ENCODE measurements around the gene PLN.

Gene PLN

DNA sequence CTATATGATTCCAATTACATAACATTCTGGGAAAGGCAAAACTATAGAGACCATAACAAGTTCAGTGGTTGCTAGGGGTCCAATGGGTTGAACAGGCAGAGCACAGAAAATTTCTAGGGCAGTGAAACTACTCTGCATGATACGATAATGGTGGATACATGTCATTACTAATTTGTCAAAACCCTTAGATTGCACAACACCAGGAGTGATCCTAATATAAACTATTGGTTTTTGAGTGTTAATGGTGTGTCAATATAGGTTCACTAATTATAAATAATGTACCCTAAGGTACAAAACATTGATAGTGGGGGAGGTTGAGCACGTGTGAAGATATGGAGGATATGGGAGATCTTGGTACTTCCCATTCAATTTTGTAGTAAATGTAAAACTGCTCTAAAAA is 42.4 kb upstream of the PLN start:
- Histone ChIP-seq H3K27ac (ENCODE audit: low read depth, low read length) (no peak overlapping the region), H3F3A (ENCODE audit: control insufficient read depth, insufficient read depth) (no peaks in the 10 kb centered on the region), H3K79me2 (ENCODE audit: control insufficient read depth, low read length) (no peaks in the 10 kb centered on the region), H3K9me2 (replicated peaks; ENCODE audit: control insufficient read depth, low read length) (no peaks in the 10 kb centered on the region), H3K4me3 (ENCODE audit: low read length) (no peak overlapping the region), H3K4me2 (ENCODE audit: low read length) (no peak overlapping the region), H3K36me3 (ENCODE audit: control insufficient read depth, low read length) (no peaks in the 10 kb centered on the region), H3K9me3 (ENCODE audit: control insufficient read depth, insufficient read depth, low read length) (no peaks in the 10 kb centered on the region), H4K20me1 (ENCODE audit: control insufficient read depth, insufficient read depth, low read depth, low read length) (no peaks in the 10 kb centered on the region), H3K27me3 (ENCODE audit: control insufficient read depth, low read length) (no peaks in the 10 kb centered on the region), H3K4me1 (ENCODE audit: control insufficient read depth, low read length) (no peaks in the 10 kb centered on the region)
- TF ChIP-seq EZH2phosphoT487 (IDR thresholded peaks at IDR 0.05; ENCODE audit: borderline replicate concordance, low read length) = no peak
- TF ChIP-seq, protein P1, sequence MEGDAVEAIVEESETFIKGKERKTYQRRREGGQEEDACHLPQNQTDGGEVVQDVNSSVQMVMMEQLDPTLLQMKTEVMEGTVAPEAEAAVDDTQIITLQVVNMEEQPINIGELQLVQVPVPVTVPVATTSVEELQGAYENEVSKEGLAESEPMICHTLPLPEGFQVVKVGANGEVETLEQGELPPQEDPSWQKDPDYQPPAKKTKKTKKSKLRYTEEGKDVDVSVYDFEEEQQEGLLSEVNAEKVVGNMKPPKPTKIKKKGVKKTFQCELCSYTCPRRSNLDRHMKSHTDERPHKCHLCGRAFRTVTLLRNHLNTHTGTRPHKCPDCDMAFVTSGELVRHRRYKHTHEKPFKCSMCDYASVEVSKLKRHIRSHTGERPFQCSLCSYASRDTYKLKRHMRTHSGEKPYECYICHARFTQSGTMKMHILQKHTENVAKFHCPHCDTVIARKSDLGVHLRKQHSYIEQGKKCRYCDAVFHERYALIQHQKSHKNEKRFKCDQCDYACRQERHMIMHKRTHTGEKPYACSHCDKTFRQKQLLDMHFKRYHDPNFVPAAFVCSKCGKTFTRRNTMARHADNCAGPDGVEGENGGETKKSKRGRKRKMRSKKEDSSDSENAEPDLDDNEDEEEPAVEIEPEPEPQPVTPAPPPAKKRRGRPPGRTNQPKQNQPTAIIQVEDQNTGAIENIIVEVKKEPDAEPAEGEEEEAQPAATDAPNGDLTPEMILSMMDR (IDR thresholded peaks at IDR 0.05; ENCODE audit: low read depth, low read length, poor library complexity, severe bottlenecking) = no peak

DNA sequence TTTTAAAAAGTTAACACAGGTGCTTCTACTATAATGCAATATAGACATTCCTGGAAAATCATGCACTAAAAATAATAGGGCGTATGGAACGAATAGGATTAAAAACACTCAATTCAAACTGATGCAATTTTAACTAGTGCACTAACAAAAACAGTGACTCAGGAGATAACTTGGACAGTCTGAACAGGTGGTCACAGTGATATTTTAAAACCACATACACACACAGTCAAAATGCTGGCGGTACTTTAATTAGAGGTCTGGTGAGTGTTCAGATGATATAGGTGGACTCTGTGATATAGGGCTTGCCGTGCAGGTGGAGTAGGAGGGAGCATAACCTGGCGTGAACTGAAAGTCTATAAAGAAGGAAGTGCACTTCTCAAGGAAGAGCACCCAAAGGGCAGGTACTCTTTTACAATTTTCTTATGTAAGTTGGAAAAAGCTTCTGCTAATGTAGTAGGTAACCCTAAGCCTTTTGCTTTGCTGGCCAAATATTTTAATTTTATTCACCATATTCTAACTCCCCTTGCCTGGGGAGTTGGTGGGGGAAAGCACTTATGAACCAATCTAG is 41.9 kb upstream of the PLN start:
- Histone ChIP-seq H3K4me3 (ENCODE audit: low read length) (no peak overlapping the region), H3K36me3 (ENCODE audit: control insufficient read depth, low read length) (no peaks in the 10 kb centered on the region), H3F3A (ENCODE audit: control insufficient read depth, insufficient read depth) (no peaks in the 10 kb centered on the region), H3K4me1 (ENCODE audit: control insufficient read depth, low read length) (no peaks in the 10 kb centered on the region), H3K9me2 (replicated peaks; ENCODE audit: control insufficient read depth, low read length) (no peaks in the 10 kb centered on the region), H3K4me2 (ENCODE audit: low read length) (no peak overlapping the region), H3K27ac (ENCODE audit: low read depth, low read length) (no peak overlapping the region), H3K9me3 (ENCODE audit: control insufficient read depth, insufficient read depth, low read length) (no peaks in the 10 kb centered on the region), H3K27me3 (ENCODE audit: control insufficient read depth, low read length) (no peaks in the 10 kb centered on the region), H3K79me2 (ENCODE audit: control insufficient read depth, low read length) (no peaks in the 10 kb centered on the region), H4K20me1 (ENCODE audit: control insufficient read depth, insufficient read depth, low read depth, low read length) (no peaks in the 10 kb centered on the region)
- no peak for TF ChIP-seq EZH2phosphoT487 (IDR thresholded peaks at IDR 0.05; ENCODE audit: borderline replicate concordance, low read length)

DNA sequence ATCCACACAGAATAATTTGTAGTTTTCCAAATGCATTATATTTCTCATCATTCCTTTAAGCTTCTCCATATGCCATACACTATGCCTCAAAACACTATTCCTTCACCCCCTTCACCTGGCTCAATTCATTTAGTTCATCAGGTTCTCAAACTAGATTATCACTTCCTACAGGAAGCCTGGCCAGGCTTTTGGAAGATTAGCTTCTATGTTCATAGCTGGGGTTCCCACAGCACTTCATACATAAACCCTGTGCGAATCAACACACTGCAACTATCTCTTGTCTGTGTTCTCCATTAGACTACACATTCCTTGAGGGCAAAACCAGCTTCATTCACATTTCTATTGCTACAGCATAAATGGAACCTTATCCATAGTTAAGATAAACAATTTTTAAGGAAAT is 40.5 kb upstream of the PLN start:
- Histone ChIP-seq H3K36me3 (ENCODE audit: control insufficient read depth, low read length) (no peaks in the 10 kb centered on the region), H4K20me1 (ENCODE audit: control insufficient read depth, insufficient read depth, low read depth, low read length) (peaks cover 3% of the 10 kb centered on the region; the same call in 1 of the 2 replicates), H3K27me3 (ENCODE audit: control insufficient read depth, low read length) (no peaks in the 10 kb centered on the region), H3K9me2 (replicated peaks; ENCODE audit: control insufficient read depth, low read length) (no peaks in the 10 kb centered on the region), H3K27ac (ENCODE audit: low read depth, low read length) (no peak overlapping the region), H3F3A (ENCODE audit: control insufficient read depth, insufficient read depth) (no peaks in the 10 kb centered on the region), H3K4me1 (ENCODE audit: control insufficient read depth, low read length) (no peaks in the 10 kb centered on the region), H3K4me3 (ENCODE audit: low read length) (no peak overlapping the region), H3K9me3 (ENCODE audit: control insufficient read depth, insufficient read depth, low read length) (no peaks in the 10 kb centered on the region), H3K4me2 (ENCODE audit: low read length) (no peak overlapping the region), H3K79me2 (ENCODE audit: control insufficient read depth, low read length) (no peaks in the 10 kb centered on the region)
- TF ChIP-seq, protein P1 (IDR thresholded peaks at IDR 0.05; ENCODE audit: low read depth, low read length, poor library complexity, severe bottlenecking) = no peak

DNA sequence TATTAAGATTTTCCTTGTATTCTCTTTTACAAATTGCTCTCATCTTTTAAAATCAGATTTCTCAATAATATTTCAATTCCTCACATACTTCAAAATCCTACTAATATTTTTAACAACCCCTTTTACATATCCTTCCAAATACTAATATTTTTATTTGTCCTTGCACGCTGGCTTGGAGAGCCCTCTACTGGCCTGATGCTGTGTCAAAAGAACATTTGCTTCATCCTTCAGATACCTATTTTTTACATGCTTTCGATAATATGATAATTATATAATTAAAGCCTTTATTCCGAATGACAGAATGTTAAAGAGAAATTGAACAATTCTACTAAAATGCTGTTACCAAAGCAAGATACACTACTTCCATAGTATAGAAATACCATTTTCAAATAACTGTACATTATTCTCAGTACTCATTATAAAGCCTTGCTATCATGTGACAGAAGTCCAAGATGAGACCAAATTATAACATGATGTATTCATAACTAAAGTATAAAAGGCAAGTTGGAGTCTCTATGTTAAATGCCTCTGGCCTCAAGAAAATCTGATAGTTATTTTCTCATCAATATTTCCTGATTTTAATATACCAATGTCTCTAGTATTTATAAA is 39.0 kb upstream of the PLN start:
- no peaks in the 10 kb centered on the region for H3F3A ChIP-seq (ENCODE audit: control insufficient read depth, insufficient read depth)
- H4K20me1 ChIP-seq (ENCODE audit: control insufficient read depth, insufficient read depth, low read depth, low read length) = peaks cover 3% of the 10 kb centered on the region; the same call in 1 of the 2 replicates

More for the DNA sequence above, 39.0 kb upstream of the PLN start:
- Histone ChIP-seq H3K4me3 (ENCODE audit: low read length) (no peak overlapping the region), H3K36me3 (ENCODE audit: control insufficient read depth, low read length) (no peaks in the 10 kb centered on the region), H3K9me2 (replicated peaks; ENCODE audit: control insufficient read depth, low read length) (no peaks in the 10 kb centered on the region), H3K4me1 (ENCODE audit: control insufficient read depth, low read length) (no peaks in the 10 kb centered on the region), H3K27ac (ENCODE audit: low read depth, low read length) (no peak overlapping the region), H3K79me2 (ENCODE audit: control insufficient read depth, low read length) (no peaks in the 10 kb centered on the region), H3K9me3 (ENCODE audit: control insufficient read depth, insufficient read depth, low read length) (no peaks in the 10 kb centered on the region), H3K4me2 (ENCODE audit: low read length) (no peak overlapping the region), H3K27me3 (ENCODE audit: control insufficient read depth, low read length) (no peaks in the 10 kb centered on the region)
- TF ChIP-seq, protein P1 (IDR thresholded peaks at IDR 0.05; ENCODE audit: low read depth, low read length, poor library complexity, severe bottlenecking) = peak; percentile 64
- TF ChIP-seq EZH2phosphoT487 (IDR thresholded peaks at IDR 0.05; ENCODE audit: borderline replicate concordance, low read length) = no peak

Measured in DOHH2 (cell line).